DOHH2 (cell line): ENCODE measurements around the gene PAQR6.

Source experiments
- EZH2phosphoT487 ChIP-seq: fragments of 200-600 bp; sonication (generic); IDR thresholded peaks from 2 replicates; pipeline ENCODE4 v1.6.1; 2017; ENCODE audit warnings: borderline replicate concordance, mild to moderate bottlenecking, antibody characterized with exemption, low read length, moderate library complexity, mixed read lengths
- TF ChIP-seq, protein P1 (sequence below): fragments of 200-600 bp; sonication (generic); IDR thresholded peaks from one replicate; pipeline ENCODE4 v1.5.1; 2014; ENCODE audit warnings: antibody characterized with exemption, mild to moderate bottlenecking, low read depth, low read length; ENCODE audit not compliant: poor library complexity, severe bottlenecking

DNA sequence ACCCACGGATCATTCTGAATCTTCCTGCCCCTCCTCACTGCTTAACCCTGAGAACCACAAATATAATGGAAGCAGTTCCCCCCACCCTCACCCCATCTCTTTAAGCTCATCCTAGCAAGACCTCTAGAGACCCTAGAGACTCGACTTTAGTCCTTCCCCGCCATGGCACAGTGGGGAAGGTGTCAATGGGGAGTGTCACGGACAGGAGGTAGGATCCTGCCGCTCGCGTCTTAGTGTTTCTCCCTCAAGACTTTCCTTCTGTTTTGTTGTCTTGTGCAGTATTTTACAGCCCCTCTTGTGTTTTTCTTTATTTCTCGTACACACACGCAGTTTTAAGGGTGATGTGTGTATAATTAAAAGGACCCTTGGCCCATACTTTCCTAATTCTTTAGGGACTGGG lies 35.7 kb downstream of the PAQR6 start:
- TF ChIP-seq, protein P1, sequence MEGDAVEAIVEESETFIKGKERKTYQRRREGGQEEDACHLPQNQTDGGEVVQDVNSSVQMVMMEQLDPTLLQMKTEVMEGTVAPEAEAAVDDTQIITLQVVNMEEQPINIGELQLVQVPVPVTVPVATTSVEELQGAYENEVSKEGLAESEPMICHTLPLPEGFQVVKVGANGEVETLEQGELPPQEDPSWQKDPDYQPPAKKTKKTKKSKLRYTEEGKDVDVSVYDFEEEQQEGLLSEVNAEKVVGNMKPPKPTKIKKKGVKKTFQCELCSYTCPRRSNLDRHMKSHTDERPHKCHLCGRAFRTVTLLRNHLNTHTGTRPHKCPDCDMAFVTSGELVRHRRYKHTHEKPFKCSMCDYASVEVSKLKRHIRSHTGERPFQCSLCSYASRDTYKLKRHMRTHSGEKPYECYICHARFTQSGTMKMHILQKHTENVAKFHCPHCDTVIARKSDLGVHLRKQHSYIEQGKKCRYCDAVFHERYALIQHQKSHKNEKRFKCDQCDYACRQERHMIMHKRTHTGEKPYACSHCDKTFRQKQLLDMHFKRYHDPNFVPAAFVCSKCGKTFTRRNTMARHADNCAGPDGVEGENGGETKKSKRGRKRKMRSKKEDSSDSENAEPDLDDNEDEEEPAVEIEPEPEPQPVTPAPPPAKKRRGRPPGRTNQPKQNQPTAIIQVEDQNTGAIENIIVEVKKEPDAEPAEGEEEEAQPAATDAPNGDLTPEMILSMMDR: no peak
- TF ChIP-seq EZH2phosphoT487: no peak
